ENCODE measurements around the gene OSGIN1.

OSGIN1 gene
- 2.0 to 2.3 reads per million in 2 donors for total RNA-seq

GRCh38 chr16:83952940-83953795, at the start of gene OSGIN1:
Gene OSGIN1, plus strand, starts transcription at chr16:83953240. Its CDS starts 4,432 bp downstream, at chr16:83957672.
- no peak for DNase-seq

- DNase-seq, result no peak
These were observed 49.3 kb upstream of the OSGIN1 start for GRCh38 chr16:83903751-83904150.

GRCh38 chr16:83906683-83907082, 46.4 kb upstream of the OSGIN1 start:
- no peak for DNase-seq

GRCh38 chr16:83907111-83907510, 45.9 kb upstream of the OSGIN1 start:
- no peak for DNase-seq

- DNase-seq, result no peak
These were observed 45.3 kb upstream of the OSGIN1 start for GRCh38 chr16:83907631-83908250.

- DNase-seq, result no peak
These were observed 44.2 kb upstream of the OSGIN1 start for GRCh38 chr16:83908798-83909197.

- DNase-seq, result no peak
These were observed 41.8 kb upstream of the OSGIN1 start for GRCh38 chr16:83911290-83911689.

- no peak for DNase-seq
These were observed 40.4 kb upstream of the OSGIN1 start for GRCh38 chr16:83912519-83913244.

GRCh38 chr16:83913245-83913633, 39.8 kb upstream of the OSGIN1 start:
- no peak for DNase-seq

- no peak for DNase-seq
These were observed 38.8 kb upstream of the OSGIN1 start for GRCh38 chr16:83914091-83914710.

- no peak for DNase-seq
These were observed 38.0 kb upstream of the OSGIN1 start for GRCh38 chr16:83915081-83915480.

- no peak for DNase-seq
These were observed 37.5 kb upstream of the OSGIN1 start for GRCh38 chr16:83915491-83915890.

GRCh38 chr16:83917152-83918120, 35.6 kb upstream of the OSGIN1 start:
- no peak for DNase-seq

GRCh38 chr16:83920894-83921491, 32.0 kb upstream of the OSGIN1 start:
- DNase-seq, result no peak

- no peak for DNase-seq
These were observed 29.3 kb upstream of the OSGIN1 start for GRCh38 chr16:83923581-83924365.

- DNase-seq, result no peak
These were observed 28.4 kb upstream of the OSGIN1 start for GRCh38 chr16:83924686-83925085.

GRCh38 chr16:83925095-83925905, 27.7 kb upstream of the OSGIN1 start:
- DNase-seq, result no peak

GRCh38 chr16:83925957-83926725, 26.9 kb upstream of the OSGIN1 start:
- DNase-seq, result no peak

Data from activated gamma-delta T cell (primary cell).